Measurements from ENCODE around the gene SYNPO2. TPM values are rescaled to one million over a fixed set of nuclear protein-coding genes. Genes with fewer than 3 reads are reported as not detected.
"Not testable (repeated sequence)": the region's sequence is repeated elsewhere in the genome, so short reads cannot be mapped to it uniquely, and the experiment has no call there.

The SYNPO2 gene
- polyA plus RNA-seq, 3 donors, result 2.2 to 28.5 (median 27.8) TPM

DNA sequence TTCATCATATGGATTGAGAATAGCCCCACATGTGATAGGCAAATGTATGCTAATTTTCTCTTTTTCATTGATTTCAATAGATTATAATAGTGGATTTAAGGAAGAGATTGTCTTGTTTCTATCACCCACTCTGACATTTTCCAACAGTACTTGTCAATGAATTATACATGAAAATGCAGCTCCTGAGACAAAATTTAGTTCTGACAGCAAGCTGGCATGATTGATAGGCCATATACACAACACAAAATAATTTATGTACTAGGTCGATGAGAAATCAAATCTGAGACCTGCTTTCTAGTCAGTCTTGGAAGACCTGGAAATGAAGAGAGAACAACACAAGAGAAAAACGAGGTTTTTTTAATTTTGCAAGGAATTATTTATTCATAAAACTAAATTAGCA lies 129.0 kb downstream of the SYNPO2 start:
- H3K27ac ChIP-seq (ENCODE audit: low read depth, low read length), result no peak overlapping the region
- 59 to 89% (median 80%) methylated on average over 2 of the region's 2 CpGs for WGBS, 3 donors

DNA sequence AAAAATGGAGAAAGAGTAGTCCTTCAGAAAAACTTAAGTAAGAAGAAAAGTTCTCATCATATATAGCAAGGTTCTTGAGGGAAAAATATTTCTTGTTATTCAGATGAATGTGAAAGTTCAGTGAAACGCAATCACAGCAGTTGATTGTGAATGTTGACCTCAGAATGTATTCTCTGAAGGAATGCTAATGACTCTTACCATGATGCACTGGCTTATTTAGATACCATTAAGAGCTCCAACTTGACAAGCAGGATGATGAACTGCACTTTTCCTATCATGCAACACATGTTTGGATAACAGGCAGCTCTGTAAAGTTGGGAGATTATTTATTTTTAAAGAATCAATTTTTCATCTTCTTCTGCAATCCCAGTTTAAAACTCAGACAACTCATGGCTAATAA lies 131.5 kb downstream of the SYNPO2 start:
- no peak overlapping the region for H3K27ac ChIP-seq (ENCODE audit: low read depth, low read length)
- 47 to 63% (median 56%) methylated on average over 1 of the region's 1 CpG for WGBS, 3 donors

DNA sequence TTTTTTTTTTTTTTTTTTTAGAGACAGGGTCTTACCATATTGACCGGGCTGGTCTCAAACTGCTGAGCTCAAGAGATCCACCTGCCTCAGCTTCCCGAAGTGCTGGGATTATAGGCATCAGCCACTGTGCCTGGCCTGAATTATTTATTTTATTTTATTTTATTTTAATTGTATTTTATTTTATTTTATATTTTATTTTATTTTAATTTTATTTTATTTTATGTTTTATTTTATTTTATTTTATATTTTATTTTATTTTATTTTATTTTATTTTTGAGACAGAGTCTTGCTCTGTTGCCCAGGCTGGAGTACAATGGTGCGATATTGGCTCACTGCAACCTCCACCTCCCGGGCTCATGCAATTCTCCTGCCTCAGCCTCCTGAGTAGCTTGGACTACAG lies 133.9 kb downstream of the SYNPO2 start:
- H3K27ac ChIP-seq (ENCODE audit: low read depth, low read length), result not testable (repeated sequence)
- 97 to 99% (median 98%) methylated on average over 4 of the region's 4 CpGs for WGBS, 3 donors

DNA sequence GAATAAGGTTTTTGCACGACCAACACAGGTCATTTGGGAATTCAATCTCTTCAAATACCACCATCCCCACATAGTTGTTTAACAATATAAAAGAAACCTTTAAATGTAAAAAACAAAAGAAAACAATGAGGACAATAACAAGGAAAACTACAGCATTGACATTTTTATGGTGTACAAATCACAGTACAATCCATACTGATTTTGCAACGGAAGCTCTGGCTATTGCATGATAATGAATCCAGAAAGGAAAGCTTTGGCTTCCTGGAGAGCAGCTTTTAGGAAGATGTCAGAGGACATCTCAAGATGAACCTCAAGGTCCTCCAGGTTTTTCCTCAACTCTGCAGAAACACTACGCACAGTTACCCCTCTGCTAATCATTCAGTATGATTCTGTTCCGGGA lies 135.4 kb downstream of the SYNPO2 start:
- H3K27ac ChIP-seq (ENCODE audit: low read depth, low read length), result no peak overlapping the region
- 67 to 89% (median 82%) methylated on average over 4 of the region's 4 CpGs for WGBS, 3 donors

DNA sequence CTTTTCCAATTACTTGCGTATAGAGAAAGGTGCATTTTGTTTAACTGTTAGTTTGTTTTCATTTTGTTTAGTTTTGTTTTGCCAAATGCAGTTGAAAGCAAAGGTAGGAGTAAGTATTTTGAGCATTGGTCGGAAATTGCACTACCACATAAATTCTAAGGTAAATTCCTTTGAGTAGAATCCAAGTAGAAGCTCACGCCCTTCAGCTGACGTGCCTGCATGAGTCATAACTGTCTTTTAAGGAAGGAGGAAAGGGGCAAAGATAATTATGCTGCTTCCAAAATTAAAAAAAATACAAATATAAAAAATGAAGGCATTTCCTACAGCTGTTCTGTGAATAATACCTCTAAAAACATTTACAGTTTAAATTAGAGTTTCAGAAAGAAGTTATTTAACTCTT lies 136.8 kb downstream of the SYNPO2 start:
- no peak overlapping the region for H3K27ac ChIP-seq (ENCODE audit: low read depth, low read length)
- WGBS, 3 donors, result 30 to 57% (median 32%) methylated on average over 4 of the region's 4 CpGs

DNA sequence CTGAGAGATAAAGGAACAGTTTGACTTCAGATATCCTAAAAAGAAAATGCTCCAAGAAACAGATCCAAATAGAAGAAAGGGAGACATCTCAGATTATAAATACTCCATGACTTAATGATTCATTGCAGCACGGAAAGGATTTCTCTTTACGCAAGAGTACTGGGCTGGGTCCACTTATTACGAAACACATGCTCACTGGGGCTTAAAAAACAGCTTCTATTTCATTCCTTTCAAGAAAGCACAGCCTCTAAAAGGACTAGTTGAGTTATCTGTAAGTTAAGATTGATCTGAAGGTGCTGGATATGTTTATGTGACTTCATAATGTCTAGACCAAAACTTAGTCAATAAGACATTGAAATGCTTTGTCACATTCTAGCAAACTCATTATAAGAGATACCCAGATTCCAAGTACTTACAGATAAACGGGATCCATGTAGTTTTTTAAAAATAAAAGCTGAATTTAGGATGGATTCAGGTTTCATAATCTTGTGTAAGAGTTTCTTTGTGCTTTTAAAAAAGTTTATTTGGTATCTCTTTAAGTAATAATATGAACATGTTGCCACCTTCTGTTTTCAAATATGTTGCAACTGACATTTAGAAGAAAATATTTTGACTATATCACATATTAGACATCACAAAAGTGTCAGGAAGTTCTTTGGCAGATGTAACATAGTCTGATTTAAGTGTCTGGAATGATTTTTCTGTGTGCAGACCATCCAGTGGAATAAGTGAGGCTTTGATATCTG lies 137.4 kb downstream of the SYNPO2 start:
- WGBS, 3 donors, result 27 to 61% (median 32%) methylated on average over 4 of the region's 4 CpGs
- H3K27ac ChIP-seq (ENCODE audit: low read depth, low read length), result no peak overlapping the region

DNA sequence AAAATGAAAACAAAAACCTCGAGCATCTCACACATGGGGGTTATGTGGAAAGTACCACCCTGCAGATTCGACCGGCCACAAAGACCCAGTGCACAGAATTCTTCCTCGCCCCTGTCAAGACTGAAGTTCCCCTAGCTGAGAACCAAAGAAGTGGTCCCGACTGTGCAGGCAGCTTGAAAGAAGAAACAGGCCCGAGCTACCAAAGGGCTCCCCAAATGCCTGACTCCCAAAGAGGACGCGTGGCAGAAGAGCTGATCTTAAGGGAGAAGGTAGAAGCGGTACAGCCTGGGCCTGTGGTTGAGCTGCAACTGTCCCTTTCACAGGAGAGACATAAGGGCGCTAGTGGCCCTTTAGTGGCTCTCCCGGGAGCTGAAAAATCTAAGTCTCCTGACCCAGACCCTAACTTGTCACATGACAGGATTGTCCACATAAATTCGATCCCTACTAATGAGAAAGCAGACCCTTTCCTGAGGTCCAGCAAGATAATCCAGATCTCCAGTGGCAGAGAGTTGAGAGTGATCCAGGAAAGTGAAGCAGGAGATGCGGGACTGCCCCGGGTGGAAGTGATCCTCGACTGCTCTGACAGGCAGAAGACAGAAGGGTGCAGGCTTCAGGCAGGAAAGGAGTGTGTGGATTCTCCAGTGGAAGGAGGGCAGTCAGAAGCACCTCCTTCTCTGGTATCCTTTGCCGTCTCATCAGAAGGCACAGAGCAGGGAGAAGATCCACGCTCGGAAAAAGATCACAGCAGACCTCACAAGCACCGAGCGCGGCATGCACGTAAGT lies 138.2 kb downstream of the SYNPO2 start:
- H3K27ac ChIP-seq (ENCODE audit: low read depth, low read length), result peak overlapping the region; percentile 36
- 68 to 86% (median 75%) methylated on average over 22 of the region's 22 CpGs for WGBS, 3 donors

DNA sequence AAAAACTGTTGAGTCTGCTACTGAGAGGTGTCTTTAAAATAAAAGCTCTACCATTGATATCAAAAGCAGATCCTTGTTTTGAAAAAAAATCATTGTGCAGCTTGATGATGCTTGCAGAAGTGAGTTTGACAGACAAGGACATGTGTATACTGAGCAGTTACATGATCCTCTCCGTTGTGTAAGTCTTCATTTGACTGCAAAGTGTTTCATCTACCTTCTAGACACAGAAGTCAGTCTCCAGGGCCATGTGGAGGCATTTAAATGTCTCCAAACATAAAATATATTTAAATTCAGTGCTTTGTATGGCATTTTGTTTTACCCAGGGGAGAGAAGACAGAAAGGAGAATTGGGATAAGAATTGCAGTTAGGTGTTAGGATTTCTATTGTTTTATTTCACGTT lies 139.2 kb downstream of the SYNPO2 start:
- WGBS, 3 donors, result 50 to 69% (median 61%) methylated on average over 2 of the region's 2 CpGs
- no peak overlapping the region for H3K27ac ChIP-seq (ENCODE audit: low read depth, low read length)

DNA sequence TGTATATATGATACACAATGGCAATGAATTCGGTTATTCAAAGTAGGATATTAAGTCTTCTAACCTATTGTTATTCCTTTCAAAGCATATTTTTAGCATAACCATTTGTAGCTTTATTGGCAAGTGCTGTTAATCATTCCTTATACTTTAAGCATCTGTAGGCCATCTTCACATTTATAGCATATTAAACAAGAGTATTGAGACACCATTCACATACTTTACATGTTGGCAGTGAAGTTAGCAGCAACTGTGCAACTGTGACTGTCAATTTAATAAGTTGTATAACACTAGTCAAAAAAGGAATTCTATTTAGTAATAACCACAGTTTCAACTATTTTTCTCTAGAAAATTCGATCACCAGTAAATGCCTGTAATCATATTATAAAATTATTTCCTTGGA lies 139.6 kb downstream of the SYNPO2 start:
- H3K27ac ChIP-seq (ENCODE audit: low read depth, low read length), result no peak overlapping the region

DNA sequence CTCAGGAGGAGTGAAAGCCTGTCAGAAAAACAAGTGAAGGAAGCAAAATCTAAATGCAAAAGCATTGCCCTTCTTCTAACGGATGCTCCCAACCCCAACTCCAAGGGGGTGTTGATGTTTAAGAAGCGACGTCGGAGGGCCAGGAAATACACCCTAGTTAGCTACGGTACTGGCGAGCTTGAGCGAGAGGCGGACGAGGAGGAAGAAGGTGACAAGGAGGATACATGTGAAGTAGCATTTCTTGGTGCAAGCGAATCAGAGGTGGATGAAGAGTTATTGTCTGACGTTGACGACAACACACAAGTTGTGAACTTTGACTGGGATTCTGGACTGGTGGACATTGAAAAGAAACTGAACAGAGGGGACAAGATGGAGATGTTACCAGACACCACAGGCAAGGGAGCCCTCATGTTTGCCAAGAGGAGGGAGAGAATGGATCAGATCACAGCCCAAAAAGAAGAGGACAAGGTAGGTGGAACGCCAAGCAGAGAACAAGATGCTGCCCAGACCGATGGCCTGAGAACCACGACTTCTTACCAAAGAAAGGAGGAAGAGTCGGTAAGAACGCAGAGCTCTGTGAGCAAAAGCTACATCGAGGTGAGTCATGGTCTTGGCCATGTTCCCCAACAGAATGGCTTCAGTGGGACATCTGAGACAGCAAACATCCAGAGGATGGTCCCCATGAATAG lies 141.3 kb downstream of the SYNPO2 start:
- no peak overlapping the region for H3K27ac ChIP-seq (ENCODE audit: low read depth, low read length)
- 88 to 94% (median 91%) methylated on average over 18 of the region's 18 CpGs for WGBS, 3 donors

More for the DNA sequence above, 139.6 kb downstream of the SYNPO2 start:
- WGBS, 3 donors, result 76 to 87% (median 79%) methylated on average over 2 of the region's 2 CpGs

DNA sequence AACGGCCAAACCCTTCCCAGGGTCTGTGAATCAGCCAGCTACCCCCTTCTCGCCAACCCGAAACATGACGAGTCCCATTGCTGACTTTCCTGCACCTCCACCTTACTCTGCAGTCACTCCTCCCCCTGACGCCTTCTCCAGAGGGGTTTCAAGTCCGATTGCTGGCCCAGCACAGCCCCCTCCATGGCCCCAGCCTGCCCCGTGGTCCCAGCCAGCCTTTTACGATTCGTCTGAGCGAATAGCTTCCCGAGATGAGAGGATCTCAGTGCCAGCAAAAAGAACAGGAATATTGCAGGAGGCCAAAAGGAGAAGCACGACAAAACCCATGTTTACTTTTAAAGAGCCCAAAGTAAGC lies 141.9 kb downstream of the SYNPO2 start:
- WGBS, 3 donors, result 83 to 92% (median 90%) methylated on average over 12 of the region's 12 CpGs
- H3K27ac ChIP-seq (ENCODE audit: low read depth, low read length), result no peak overlapping the region

DNA sequence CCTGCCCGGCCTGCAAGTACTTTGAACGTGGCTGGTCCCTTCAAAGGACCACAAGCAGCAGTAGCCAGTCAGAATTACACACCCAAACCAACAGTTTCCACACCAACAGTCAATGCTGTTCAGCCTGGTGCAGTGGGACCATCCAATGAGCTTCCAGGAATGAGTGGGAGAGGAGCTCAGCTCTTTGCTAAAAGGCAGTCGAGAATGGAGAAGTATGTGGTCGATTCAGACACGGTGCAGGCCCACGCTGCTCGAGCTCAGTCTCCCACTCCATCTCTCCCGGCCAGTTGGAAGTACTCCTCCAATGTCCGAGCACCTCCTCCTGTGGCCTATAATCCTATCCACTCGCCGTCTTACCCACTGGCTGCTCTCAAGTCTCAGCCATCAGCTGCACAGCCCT lies 142.6 kb downstream of the SYNPO2 start:
- 76 to 92% (median 90%) methylated on average over 11 of the region's 11 CpGs for WGBS, 3 donors
- H3K27ac ChIP-seq (ENCODE audit: low read depth, low read length), result no peak overlapping the region

DNA sequence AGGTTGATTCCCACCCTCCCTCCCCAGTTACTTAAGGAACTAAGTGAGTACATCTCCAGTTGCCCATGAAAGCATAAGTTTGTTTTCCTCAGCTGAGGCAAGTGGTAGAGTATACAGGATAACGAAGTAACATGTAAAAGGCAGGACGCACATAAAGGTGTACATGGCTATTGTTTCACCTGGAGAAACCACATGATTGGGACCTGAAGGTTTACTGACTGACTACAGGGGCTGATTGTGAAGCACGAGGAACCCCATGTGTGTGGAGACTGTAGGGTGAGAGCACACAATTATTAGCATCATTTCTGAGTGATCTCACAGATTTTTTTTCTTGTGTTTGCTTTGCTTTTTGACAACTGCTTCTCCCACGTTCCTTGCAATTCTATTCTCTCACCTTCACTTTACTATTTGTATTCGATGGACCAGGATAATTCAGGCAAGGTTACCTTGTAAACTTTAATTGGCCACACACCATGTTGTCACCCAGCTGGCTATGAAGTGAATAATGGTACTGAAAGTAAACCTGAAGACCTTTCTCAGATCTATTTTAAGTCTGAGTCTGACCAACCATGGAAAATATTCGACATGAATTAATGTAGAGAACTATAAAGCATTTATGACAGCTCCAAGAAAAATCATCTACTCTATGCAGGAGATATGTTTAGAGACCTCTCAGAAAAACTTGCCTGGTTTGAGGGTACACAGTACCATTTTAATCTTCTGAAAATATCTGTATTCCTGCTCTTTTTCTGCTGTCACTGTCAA lies 144.4 kb downstream of the SYNPO2 start:
- WGBS, 3 donors, result 65 to 81% (median 73%) methylated on average over 6 of the region's 6 CpGs
- no peak overlapping the region for H3K27ac ChIP-seq (ENCODE audit: low read depth, low read length)

DNA sequence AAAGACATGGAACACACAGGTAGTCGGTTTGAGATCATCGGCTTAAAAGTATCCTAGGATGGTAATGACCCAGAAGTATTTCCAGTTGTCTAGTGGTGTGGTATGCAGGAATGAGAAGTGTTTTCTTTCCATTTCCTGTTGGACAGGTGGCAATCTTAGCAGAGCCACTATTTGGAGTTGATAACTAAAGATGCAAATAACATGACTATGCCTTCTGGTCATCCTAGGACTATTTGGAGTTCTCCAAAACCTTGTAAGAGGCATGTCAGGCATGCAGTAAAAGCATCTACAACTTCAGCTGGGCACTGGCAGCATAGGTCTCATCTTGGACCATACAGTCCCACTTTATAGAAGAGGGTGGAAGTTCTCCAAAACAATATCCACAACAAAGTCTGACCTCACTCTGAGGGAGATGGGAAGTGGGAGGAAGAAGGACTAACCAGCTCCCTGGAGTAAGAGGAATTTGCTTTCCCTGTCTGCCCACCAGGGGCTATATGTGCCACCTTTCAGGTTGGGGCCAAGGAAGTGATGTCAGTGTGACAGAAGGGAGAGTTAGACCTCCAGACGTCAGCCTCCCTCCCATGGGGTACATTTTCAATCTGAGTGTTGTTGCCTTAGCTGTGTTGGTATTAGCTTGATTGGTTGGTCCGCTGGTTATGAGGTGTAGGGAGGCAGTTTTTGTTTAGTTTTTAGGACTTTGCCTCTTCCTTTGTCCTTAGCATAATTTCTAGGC lies 145.8 kb downstream of the SYNPO2 start:
- H3K27ac ChIP-seq (ENCODE audit: low read depth, low read length), result no peak overlapping the region
- 68 to 71% (median 70%) methylated on average over 4 of the region's 4 CpGs for WGBS, 3 donors

DNA sequence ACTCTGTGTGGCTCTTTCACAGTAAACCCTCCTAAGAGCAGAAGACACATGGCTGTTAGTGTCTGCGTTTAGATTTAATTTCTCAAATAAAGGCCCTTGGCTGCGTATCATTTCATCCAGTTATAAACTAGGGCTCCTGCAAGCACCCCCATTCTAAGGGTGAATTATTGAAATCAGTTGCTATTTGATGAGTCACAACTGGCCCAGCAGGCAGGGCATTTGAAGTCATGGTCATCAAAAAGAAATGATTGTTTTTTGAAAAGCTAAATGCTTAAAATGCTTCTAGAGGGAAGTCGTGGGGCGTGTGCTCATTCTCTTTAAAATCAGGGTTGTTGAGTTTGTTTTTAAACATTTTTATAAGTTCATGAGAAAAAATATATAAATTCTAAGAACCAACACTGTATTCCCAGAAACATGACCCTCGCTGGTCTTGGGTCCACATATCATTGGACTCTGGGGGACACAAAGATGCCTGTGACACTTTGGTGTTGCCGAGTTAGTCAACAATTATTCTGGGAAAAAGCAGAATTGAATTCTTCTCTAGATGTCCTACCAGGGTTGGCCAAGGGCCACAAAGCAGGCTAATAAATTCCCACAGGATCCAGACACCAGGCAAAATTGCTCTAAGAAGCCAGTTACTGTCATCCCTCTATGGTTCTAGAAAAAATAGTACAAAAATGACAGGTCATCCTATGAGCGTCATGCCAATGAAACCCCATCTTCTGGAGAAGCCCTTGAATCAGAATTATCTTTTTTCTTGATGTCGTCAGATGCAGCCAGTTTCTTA lies 147.5 kb downstream of the SYNPO2 start:
- WGBS, 3 donors, result 75 to 87% (median 84%) methylated on average over 8 of the region's 8 CpGs
- H3K27ac ChIP-seq (ENCODE audit: low read depth, low read length), result no peak overlapping the region

DNA sequence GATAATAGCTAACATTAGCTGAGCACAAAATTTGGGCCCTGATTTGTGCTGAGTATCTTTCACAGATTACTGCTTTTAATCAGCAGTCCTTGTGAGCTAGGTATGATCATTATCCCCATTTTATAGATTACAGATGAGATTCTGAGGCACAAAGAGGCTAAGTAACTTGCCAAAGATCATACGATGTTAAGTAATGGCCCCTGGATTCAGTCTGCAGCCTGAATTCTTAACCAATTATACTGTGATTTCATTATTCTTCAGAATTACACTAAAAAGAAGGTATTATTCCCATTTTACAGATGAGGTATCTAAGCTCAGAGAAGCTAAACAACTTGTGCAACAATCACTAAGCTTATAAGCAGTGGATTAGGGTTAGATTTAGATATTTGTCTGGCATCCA lies 149.1 kb downstream of the SYNPO2 start:
- no peak overlapping the region for H3K27ac ChIP-seq (ENCODE audit: low read depth, low read length)
- WGBS, 3 donors, result 66 to 89% (median 86%) methylated on average over 1 of the region's 1 CpG

DNA sequence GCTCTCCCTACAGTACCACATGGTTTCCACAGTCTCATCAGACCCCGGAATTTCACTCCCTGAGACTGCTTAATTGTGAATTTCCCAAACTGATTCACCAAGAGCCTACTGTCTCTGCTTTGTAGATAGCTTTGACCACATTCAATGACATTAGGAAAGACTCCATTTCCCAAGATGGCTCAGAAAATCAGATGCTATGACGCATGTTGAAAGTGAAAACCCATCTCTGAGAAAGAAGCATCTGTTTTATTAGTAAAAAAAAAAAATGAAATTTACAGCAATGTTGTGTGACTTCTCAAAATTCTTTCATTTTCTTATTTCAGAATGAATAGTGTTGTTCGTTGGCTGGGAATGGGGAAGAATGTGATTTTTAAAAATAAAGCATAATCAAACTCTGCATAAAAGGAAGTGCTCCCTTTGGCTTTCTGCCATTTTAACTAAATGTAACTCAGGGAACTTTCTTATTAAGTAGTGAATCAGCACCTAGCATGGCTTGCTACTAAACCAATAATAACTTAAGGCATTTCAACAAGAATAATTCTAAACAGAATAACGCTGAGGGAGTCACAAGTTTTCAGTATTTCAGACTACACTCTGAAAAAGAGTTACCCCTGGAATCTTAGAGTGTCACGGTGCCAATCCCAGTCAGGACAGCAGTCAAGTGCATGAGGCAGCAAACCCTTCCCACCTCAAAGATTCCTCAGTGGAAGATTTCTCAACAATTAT lies 149.6 kb downstream of the SYNPO2 start:
- WGBS, 3 donors, result 51 to 73% (median 54%) methylated on average over 5 of the region's 5 CpGs
- no peak overlapping the region for H3K27ac ChIP-seq (ENCODE audit: low read depth, low read length)
